BJ (cell line): ENCODE results near the gene CENPO. TPM values are rescaled to one million over a fixed set of nuclear protein-coding genes. Genes with fewer than 3 reads are reported as not detected.
"Not testable (repeated sequence)": the region's sequence is repeated elsewhere in the genome, so short reads cannot be mapped to it uniquely, and the experiment has no call there.

Experiments used
- CTCF ChIA-PET: fragments of 350-600 bp; formaldehyde crosslinking; extraction: SDS; loops from one replicate; lab custom pipeline; 2021; ENCODE audit warnings: antibody characterized with exemption, inconsistent platforms; lab: Yijun Ruan, JAX
- POLR2A ChIA-PET: fragments of 300-600 bp; sonication (Branson Sonifier 250); formaldehyde crosslinking; extraction: SDS; loops from one replicate; lab custom pipeline; 2021; ENCODE audit warnings: antibody characterized with exemption; lab: Charles Lee
- DNase-seq: peaks from one replicate; pipeline ENCODE4 v3.0.0-alpha.2; 2011; ENCODE audit warnings: low read depth
- H3K27me3 ChIP-seq: 2 replicates; pipeline ENCODE4 v1.6.0; 2011; ENCODE audit warnings: low read length; ENCODE audit not compliant: control insufficient read depth, insufficient read depth
- H3K36me3 ChIP-seq: 2 replicates; pipeline ENCODE4 v1.5.1; 2011; ENCODE audit warnings: low read length; ENCODE audit not compliant: control insufficient read depth, insufficient read depth
- H3K4me3 ChIP-seq: 2 replicates; pipeline ENCODE4 v1.5.1; 2011; ENCODE audit warnings: low read depth, mild to moderate bottlenecking, control low read depth, low read length
- polyA plus RNA-seq: library from polyadenylated mRNA; depleted of rRNA; stranded (reverse); fragments of >200 nt; gene quantifications from 2 replicates; pipeline ENCODE4 v1.2.3, GENCODE V29; 2011
- TF ChIP-seq, protein P1 (sequence below): IDR thresholded peaks from 2 replicates; pipeline ENCODE4 v1.5.1; 2011; ENCODE audit warnings: low read depth, mild to moderate bottlenecking, control low read depth, inconsistent platforms, low read length, moderate library complexity; ENCODE audit not compliant: insufficient read depth

Gene CENPO
- polyA plus RNA-seq, 1 experiment = 19.4 TPM

DNA sequence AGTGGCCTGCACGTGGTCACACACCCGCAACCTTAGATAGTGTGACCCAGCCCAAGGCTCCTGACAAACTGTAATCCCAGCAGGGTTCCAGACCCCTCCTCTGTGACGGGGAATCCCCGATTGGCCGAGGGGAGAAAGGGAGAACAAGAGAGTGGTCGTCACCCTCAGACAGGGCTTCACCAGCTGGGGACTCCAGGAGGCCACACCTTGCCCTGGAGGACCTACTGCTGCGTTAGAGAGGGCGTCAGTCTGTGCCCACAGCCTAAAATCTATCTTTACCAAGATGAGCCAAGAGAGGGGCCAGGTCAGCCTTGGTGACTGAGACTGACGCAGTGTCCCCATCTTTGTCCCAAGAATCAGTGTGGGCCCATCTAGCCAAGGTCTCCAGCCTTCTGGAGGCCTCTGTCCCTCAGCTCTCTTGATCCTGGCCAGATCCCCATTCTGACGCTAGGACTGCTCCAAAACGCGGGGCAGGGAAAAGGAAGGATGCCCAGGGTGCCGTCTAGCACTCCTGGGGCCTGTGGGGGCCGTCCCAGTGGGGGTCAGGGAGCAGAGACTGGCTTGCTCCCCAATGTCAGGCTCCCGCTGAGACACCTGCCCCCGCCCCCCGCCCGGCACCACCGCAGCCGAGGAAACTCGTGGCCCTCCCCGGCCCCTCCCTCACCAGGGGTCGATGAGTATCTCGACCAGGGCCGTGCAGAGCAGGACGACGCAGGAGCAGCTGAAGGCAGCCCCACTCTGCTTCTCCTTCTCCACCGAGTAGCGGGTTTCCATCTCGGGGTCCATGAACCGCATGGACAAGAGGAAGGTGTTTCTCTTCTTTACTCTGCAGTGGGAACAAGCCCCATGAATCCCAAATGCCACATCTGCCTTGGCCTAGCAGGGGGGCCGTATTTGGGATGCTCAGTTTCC, 40.9 kb downstream of the CENPO start:
- DNase-seq = no peak
- Histone ChIP-seq H3K36me3 (peaks cover 16% of the 10 kb centered on the region), H3K27me3 (no peaks in the 10 kb centered on the region), H3K4me3 (no peak overlapping the region)
- TF ChIP-seq, protein P1, sequence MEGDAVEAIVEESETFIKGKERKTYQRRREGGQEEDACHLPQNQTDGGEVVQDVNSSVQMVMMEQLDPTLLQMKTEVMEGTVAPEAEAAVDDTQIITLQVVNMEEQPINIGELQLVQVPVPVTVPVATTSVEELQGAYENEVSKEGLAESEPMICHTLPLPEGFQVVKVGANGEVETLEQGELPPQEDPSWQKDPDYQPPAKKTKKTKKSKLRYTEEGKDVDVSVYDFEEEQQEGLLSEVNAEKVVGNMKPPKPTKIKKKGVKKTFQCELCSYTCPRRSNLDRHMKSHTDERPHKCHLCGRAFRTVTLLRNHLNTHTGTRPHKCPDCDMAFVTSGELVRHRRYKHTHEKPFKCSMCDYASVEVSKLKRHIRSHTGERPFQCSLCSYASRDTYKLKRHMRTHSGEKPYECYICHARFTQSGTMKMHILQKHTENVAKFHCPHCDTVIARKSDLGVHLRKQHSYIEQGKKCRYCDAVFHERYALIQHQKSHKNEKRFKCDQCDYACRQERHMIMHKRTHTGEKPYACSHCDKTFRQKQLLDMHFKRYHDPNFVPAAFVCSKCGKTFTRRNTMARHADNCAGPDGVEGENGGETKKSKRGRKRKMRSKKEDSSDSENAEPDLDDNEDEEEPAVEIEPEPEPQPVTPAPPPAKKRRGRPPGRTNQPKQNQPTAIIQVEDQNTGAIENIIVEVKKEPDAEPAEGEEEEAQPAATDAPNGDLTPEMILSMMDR = no peak
- CTCF ChIA-PET = interaction anchor here (1.6 kb wide), 1 partner anchor 425 kb away, joined by 3 read pairs; no protein-coding TSS in a partner anchor
- POLR2A ChIA-PET = no interaction called here

DNA sequence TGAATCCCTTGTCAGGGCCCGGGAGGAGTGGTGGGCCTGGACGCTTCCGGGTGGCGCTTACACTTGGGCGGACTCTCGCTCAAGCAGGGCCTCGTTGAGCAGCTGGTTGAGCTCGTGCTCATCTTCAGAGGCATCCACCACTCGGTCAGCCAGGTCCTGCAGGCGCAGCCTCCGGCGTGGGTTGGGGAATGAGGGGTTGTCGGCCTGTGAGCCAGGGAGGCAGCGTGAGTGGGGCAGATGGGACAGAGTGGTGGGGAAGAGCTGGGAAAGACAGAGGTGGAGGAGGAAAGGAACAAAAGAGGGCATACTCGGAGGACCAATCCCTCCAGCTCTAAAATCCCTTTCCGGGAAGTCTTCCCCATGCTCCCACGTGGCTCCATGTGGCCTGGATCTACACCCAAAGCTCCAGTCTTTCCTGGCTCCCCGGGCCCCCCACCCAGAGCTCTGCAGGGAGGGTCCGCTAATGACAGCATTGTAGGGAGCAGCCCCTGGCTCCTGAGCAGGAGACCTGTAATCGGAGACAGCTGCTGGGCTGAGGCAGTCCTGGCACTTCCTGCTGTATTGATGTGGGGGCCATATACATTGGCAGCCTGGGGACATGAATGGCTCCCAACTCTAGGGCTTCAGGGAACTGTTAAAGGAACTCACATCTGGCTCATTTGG, 41.6 kb downstream of the CENPO start:
- TF ChIP-seq, protein P1 = no peak
- Histone ChIP-seq H3K4me3 (no peak overlapping the region), H3K27me3 (no peaks in the 10 kb centered on the region), H3K36me3 (peaks cover 18% of the 10 kb centered on the region)
- ChIA-PET CTCF (interaction anchor here (1.6 kb wide), 1 partner anchor 426 kb away, joined by 3 read pairs; no protein-coding TSS in a partner anchor), POLR2A (no interaction called here)
- no peak for DNase-seq

DNA sequence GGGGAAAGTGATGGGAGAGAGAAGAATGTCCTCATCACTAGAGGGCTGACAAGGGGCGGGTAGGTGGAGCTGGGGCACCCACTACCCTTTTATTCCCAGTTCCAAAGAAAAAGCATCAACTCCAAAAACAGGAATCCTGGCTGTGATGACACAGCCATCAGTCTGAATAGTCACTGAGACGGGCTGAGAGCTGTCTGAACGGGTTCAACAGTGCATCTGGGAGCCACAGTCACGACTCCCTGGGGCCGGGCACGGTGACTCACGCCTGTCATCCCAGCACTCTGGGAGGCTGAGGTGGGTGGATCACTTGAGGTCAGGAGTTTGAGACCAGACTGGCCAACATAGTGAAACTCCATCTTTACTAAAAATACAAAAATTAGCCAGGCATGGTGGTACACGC, 42.2 kb downstream of the CENPO start:
- H3K27me3 ChIP-seq, H3K4me3 ChIP-seq, DNase-seq, POLR2A ChIA-PET: not testable (repeated sequence)
- CTCF ChIA-PET = interaction anchor here (1.4 to 1.6 kb wide), 2 partner anchors 8 to 426 kb away, joined by 3 to 5 read pairs; no protein-coding TSS in a partner anchor
- H3K36me3 ChIP-seq = peaks cover 18% of the 10 kb centered on the region

DNA sequence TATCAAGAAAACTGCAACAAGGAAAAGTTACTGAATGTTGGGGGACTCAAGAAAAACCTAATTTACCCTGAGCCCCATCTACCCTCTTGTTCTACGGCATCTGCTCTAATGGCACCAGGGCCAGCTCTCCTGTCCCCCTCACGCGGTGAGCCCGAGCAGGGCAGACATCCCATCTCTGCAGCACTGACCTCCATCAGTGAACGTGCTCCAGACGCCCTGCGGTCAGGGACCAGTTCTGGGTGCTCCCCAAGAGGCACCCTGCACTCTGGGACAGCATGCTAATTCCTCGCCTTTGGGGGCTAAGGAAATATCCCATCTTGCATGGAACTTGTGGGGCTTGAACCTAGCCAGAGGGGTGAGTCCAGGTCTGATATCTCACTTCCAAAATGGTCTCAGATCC, 43.0 kb downstream of the CENPO start:
- peaks cover 23% of the 10 kb centered on the region for H3K36me3 ChIP-seq
- TF ChIP-seq, protein P1 = no peak
- DNase-seq = no peak
- ChIA-PET POLR2A (no interaction called here), CTCF (interaction anchor here (1.4 kb wide), 1 partner anchor 9 kb away, joined by 5 read pairs; no protein-coding TSS in a partner anchor)
- H3K27me3 ChIP-seq = no peaks in the 10 kb centered on the region
- H3K4me3 ChIP-seq = no peak overlapping the region

DNA sequence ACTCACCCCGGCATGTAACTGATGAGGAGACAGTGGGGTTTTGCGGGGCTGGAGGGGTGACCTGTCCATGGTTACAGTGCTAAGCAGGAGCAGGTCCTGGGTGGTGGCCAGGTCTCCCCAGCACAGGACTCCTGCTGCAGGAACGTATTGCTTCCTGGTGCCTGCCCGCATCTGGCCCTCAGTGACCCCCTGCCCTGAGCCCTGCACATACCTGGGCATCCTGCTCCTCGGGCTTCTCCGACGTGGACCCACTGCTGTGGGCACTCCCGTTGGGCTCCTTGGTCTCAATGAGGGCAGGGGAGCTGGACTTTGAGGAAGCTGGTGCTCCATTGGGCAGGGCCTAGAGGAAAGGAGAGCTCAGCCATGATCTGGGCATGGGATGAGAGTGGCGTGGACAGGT, 43.5 kb downstream of the CENPO start:
- peaks cover 26% of the 10 kb centered on the region for H3K36me3 ChIP-seq
- H3K27me3 ChIP-seq = no peaks in the 10 kb centered on the region
- ChIA-PET POLR2A (no interaction called here), CTCF (interaction anchor here (1.4 kb wide), 1 partner anchor 9 kb away, joined by 5 read pairs; no protein-coding TSS in a partner anchor)
- DNase-seq = no peak
- TF ChIP-seq, protein P1 = no peak
- H3K4me3 ChIP-seq = no peak overlapping the region
